SHP77 treated with DMSO at 0.1 percent for 48 hours (cell line): ENCODE results near the gene RAET1E.
"Not testable (repeated sequence)": the region's sequence is repeated elsewhere in the genome, so short reads cannot be mapped to it uniquely, and the experiment has no call there.

Source experiments
- DNase-seq: peaks from one replicate; lab custom pipeline; 2025; lab: John Stamatoyannopoulos, UW

The RAET1E gene

GRCh38 chr6:149927025-149927424 lies 29.1 kb upstream of the RAET1E start:
- DNase-seq: not testable (repeated sequence)

GRCh38 chr6:149925974-149926777 lies 28.3 kb upstream of the RAET1E start:
- peak; percentile 30 for DNase-seq

GRCh38 chr6:149925253-149925973 lies 27.5 kb upstream of the RAET1E start:
- DNase-seq: no peak

GRCh38 chr6:149924933-149925252 lies 27.0 kb upstream of the RAET1E start:
- DNase-seq: no peak

GRCh38 chr6:149924206-149924932 lies 26.5 kb upstream of the RAET1E start:
- DNase-seq: no peak

- no peak for DNase-seq
Measured at GRCh38 chr6:149923327-149923986, 25.5 kb upstream of the RAET1E start.

- DNase-seq: peak; percentile 61
Measured at GRCh38 chr6:149922642-149923326, 24.9 kb upstream of the RAET1E start, which contains the start of gene RAET1G. RAET1G (minus strand) TSS chr6:149923121; CDS start chr6:149923010, 111 bp downstream.

GRCh38 chr6:149922091-149922490 lies 24.2 kb upstream of the RAET1E start:
- DNase-seq: not testable (repeated sequence)

GRCh38 chr6:149921361-149921760 lies 23.4 kb upstream of the RAET1E start:
- DNase-seq: no peak

- DNase-seq: no peak
Measured at GRCh38 chr6:149919834-149920225, 21.9 kb upstream of the RAET1E start.

- DNase-seq: not testable (repeated sequence)
Measured at GRCh38 chr6:149919126-149919833, 21.4 kb upstream of the RAET1E start.

GRCh38 chr6:149918151-149918905 lies 20.4 kb upstream of the RAET1E start:
- DNase-seq: no peak

GRCh38 chr6:149917679-149918078 lies 19.8 kb upstream of the RAET1E start:
- no peak for DNase-seq

GRCh38 chr6:149915970-149916865 lies 18.3 kb upstream of the RAET1E start:
- no peak for DNase-seq

- no peak for DNase-seq
Measured at GRCh38 chr6:149913540-149914240, 15.8 kb upstream of the RAET1E start.

GRCh38 chr6:149913085-149913484 lies 15.2 kb upstream of the RAET1E start:
- no peak for DNase-seq

GRCh38 chr6:149912680-149913079 lies 14.8 kb upstream of the RAET1E start:
- not testable (repeated sequence) for DNase-seq

- no peak for DNase-seq
Measured at GRCh38 chr6:149910721-149911151, 12.8 kb upstream of the RAET1E start.
